Peyer's patch (tissue), 4 donors: ENCODE results near the gene FKRP. TPM values are rescaled to one million over a fixed set of nuclear protein-coding genes. Genes with fewer than 3 reads are reported as not detected.
A peak's percentile ranks its signal among the peaks of the same experiment; 100 is the strongest.

ENCODE experiments used
- DNase-seq, 3 donors: peaks; one replicate each; pipeline ENCODE4 v3.0.0-alpha.2; 2017 to 2019
- H3K27ac ChIP-seq, 4 donors: fragments of 200-600 bp; sonication (generic); one replicate each; pipeline ENCODE4 v1.5.1; 2016 to 2019
- H3K27me3 ChIP-seq, 2 donors: fragments of 200-600 bp; sonication (generic); one replicate each; pipeline ENCODE4 v1.5.1; 2019
- H3K36me3 ChIP-seq, 3 donors: fragments of 200-600 bp; sonication (generic); one replicate each; pipeline ENCODE4 v1.5.1; 2016 to 2019
- H3K4me1 ChIP-seq, 4 donors: fragments of 200-600 bp; sonication (generic); one replicate each; pipeline ENCODE4 v1.5.1; 2016 to 2019
- H3K4me3 ChIP-seq, 4 donors: fragments of 200-600 bp; sonication (generic); 1 replicate in 3 of 4; 2 replicates in 1 of 4; pipeline ENCODE4 v1.5.1; 2016 to 2019; ENCODE audit warnings: mild to moderate bottlenecking in 1 of 4
- H3K9me3 ChIP-seq, 4 donors: fragments of 200-600 bp; sonication (generic); one replicate each; pipeline ENCODE4 v1.5.1; 2016 to 2019; ENCODE audit warnings: mild to moderate bottlenecking in 1 of 4
- CTCF ChIP-seq, 6 experiments: fragments of 450-650 bp in 4 of 6; fragments of 200-600 bp in 2 of 6; sonication (generic) in 1 of 6; IDR thresholded peaks; one replicate each; pipeline ENCODE4 v1.5.1; 2017 to 2019; ENCODE audit warnings: antibody characterized with exemption in 6 of 6, mild to moderate bottlenecking in 3 of 6, moderate library complexity in 1 of 6
- POLR2A ChIP-seq, 2 donors: fragments of 450-650 bp; IDR thresholded peaks; one replicate each; pipeline ENCODE4 v1.5.1; 2017; ENCODE audit warnings: antibody characterized with exemption in 2 of 2, mild to moderate bottlenecking in 2 of 2, moderate library complexity in 2 of 2
- total RNA-seq, 4 donors: library from RNA; depleted of rRNA; stranded (reverse); fragments of >200 nt; gene quantifications; one replicate each; pipeline ENCODE4 v1.1.0, GENCODE V29; 2016

Gene FKRP
- total RNA-seq, 4 donors from 2014 or later: 9.1 to 18.6 (median 15.3) TPM

GRCh38 chr19:46741447-46741846 lies 4.4 kb upstream of the FKRP start:
- peaks cover 0 to 30% (median 0%) of the 10 kb centered on the region in 3 donors for H3K36me3 ChIP-seq
- H3K4me3 ChIP-seq: no peak overlapping the region
- no peaks in the 10 kb centered on the region for H3K9me3 ChIP-seq
- TF ChIP-seq CTCF (IDR thresholded peaks at IDR 0.05): no peak
- no peak for TF ChIP-seq POLR2A (IDR thresholded peaks at IDR 0.05)
- peaks cover 0 to 22% (median 6%) of the 10 kb centered on the region in 4 donors for H3K4me1 ChIP-seq
- H3K27me3 ChIP-seq: no peaks in the 10 kb centered on the region
- DNase-seq: no peak
- no peak overlapping the region for H3K27ac ChIP-seq

- DNase-seq: no peak
- Histone ChIP-seq H3K4me1 (peaks cover 0 to 27% (median 8%) of the 10 kb centered on the region in 4 donors), H3K27ac (peak overlapping the region in 1 of 4 donors; percentile 1), H3K36me3 (peaks cover 0 to 14% (median 0%) of the 10 kb centered on the region in 3 donors), H3K4me3 (no peak overlapping the region), H3K27me3 (no peaks in the 10 kb centered on the region), H3K9me3 (no peaks in the 10 kb centered on the region)
- no peak for TF ChIP-seq CTCF (IDR thresholded peaks at IDR 0.05)
- TF ChIP-seq POLR2A (IDR thresholded peaks at IDR 0.05): no peak
Observed at GRCh38 chr19:46742926-46743480, 2.9 kb upstream of the FKRP start.

- H3K36me3 ChIP-seq: peaks cover 0 to 6% (median 0%) of the 10 kb centered on the region in 3 donors
- H3K4me1 ChIP-seq: peaks cover 0 to 27% (median 8%) of the 10 kb centered on the region in 4 donors
- TF ChIP-seq CTCF (IDR thresholded peaks at IDR 0.05): no peak
- no peaks in the 10 kb centered on the region for H3K9me3 ChIP-seq
- H3K27ac ChIP-seq: no peak overlapping the region
- DNase-seq: no peak
- no peak overlapping the region for H3K4me3 ChIP-seq
- no peaks in the 10 kb centered on the region for H3K27me3 ChIP-seq
Observed at GRCh38 chr19:46744005-46744691, 1.7 kb upstream of the FKRP start.

GRCh38 chr19:46745030-46745429 lies 827 bp upstream of the FKRP start:
- Histone ChIP-seq H3K4me3 (peak overlapping the region; percentile 91 to 100 (median 100)), H3K27ac (peak overlapping the region in 1 of 4 donors; percentile 94), H3K27me3 (no peaks in the 10 kb centered on the region), H3K4me1 (peaks cover 0 to 27% (median 8%) of the 10 kb centered on the region in 4 donors), H3K9me3 (no peaks in the 10 kb centered on the region), H3K36me3 (peaks cover 0 to 6% (median 0%) of the 10 kb centered on the region in 3 donors)
- TF ChIP-seq POLR2A (IDR thresholded peaks at IDR 0.05) (no peak), CTCF (IDR thresholded peaks at IDR 0.05) (no peak)
- DNase-seq: no peak

- no peaks in the 10 kb centered on the region for H3K27me3 ChIP-seq
- H3K9me3 ChIP-seq: no peaks in the 10 kb centered on the region
- TF ChIP-seq CTCF (IDR thresholded peaks at IDR 0.05): no peak
- peak in 1 of 2 donors; percentile 75 for TF ChIP-seq POLR2A (IDR thresholded peaks at IDR 0.05)
- H3K4me1 ChIP-seq: peaks cover 0 to 27% (median 8%) of the 10 kb centered on the region in 4 donors
- peak; percentile 40 to 78 (median 74) for DNase-seq
- peak within 1 kb of the TSS; percentile 85 to 94 (median 90) for H3K27ac ChIP-seq
- H3K36me3 ChIP-seq: peaks cover 0 to 4% (median 0%) of the 10 kb centered on the region in 3 donors
- H3K4me3 ChIP-seq: peak within 1 kb of the TSS; percentile 91 to 100 (median 100)
Observed at GRCh38 chr19:46746281-46747057, 612 bp downstream of the FKRP start, which contains the start of gene STRN4. STRN4 (minus strand) TSS chr19:46746450; CDS start chr19:46746430, 20 bp downstream.
